Measurements from ENCODE around the gene ATP6V0C. TPM values are rescaled to one million over a fixed set of nuclear protein-coding genes. Genes with fewer than 3 reads are reported as not detected.

The ATP6V0C gene
- total RNA-seq, 1 experiment from 2014 or later: 173 TPM

DNA sequence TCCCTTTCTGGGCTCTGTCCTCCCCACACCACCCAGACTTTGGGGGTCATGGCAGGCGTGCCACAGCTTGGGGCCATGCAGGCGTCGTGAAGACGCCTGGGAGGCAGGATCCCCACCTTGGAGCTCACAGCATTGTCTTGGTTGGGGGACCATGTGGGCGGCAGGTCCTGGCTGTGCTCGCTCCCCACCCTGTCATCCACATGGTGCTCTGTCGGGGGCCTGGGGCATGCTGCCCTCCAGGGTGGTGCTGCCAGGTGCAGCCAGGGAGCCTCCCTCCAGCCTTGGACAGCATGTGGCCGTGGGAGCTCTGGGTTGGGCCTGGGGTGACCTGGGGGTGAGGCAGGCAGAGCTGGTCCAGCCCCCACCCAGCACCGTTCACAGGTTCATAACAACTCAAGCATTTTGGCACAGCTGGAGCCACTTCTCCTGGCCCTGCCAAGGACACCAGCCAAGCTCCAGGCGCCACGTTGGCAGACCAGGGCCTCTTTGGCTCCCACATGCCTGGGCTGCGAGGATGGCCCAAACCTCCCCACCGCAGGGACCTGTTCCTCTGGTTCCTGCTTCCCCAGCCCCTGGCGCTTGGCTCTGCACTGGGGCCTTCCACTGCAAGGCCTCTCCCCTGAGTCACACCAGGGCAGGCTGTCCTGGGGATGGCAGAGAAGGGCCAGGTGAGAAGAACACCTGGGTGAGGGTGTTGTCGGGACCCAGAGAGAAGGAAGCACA, 15.1 kb upstream of the ATP6V0C start:
- H3K36me3 Mint-ChIP-seq (ENCODE audit: insufficient read depth, unreplicated experiment): peaks cover 13% of the 10 kb centered on the region
- no peak for DNase-seq (ENCODE audit: unreplicated experiment)
- H3K9me3 Mint-ChIP-seq (ENCODE audit: unreplicated experiment): no peaks in the 10 kb centered on the region
- intact Hi-C loops (cut with micrococcal nuclease): no loop called here
- no TSS peak for BruUV-seq (replicated peaks)
- no peak overlapping the region for H3K4me3 Mint-ChIP-seq (ENCODE audit: unreplicated experiment)
- ChIA-PET CTCF (interaction anchor here (0.6 to 1.8 kb wide), 2 partner anchors 69 to 75 kb away, joined by 3 to 4 read pairs; no protein-coding TSS in a partner anchor), POLR2A (no interaction called here)
- H3K27me3 Mint-ChIP-seq (ENCODE audit: insufficient read depth, unreplicated experiment): no peaks in the 10 kb centered on the region
- TF ChIP-seq, protein P1, sequence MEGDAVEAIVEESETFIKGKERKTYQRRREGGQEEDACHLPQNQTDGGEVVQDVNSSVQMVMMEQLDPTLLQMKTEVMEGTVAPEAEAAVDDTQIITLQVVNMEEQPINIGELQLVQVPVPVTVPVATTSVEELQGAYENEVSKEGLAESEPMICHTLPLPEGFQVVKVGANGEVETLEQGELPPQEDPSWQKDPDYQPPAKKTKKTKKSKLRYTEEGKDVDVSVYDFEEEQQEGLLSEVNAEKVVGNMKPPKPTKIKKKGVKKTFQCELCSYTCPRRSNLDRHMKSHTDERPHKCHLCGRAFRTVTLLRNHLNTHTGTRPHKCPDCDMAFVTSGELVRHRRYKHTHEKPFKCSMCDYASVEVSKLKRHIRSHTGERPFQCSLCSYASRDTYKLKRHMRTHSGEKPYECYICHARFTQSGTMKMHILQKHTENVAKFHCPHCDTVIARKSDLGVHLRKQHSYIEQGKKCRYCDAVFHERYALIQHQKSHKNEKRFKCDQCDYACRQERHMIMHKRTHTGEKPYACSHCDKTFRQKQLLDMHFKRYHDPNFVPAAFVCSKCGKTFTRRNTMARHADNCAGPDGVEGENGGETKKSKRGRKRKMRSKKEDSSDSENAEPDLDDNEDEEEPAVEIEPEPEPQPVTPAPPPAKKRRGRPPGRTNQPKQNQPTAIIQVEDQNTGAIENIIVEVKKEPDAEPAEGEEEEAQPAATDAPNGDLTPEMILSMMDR (IDR thresholded peaks at IDR 0.05; ENCODE audit: unreplicated experiment): no peak
- peaks cover 5% of the 10 kb centered on the region for H3K4me1 Mint-ChIP-seq (ENCODE audit: insufficient read depth, unreplicated experiment)
- H3K27ac Mint-ChIP-seq (ENCODE audit: low read depth, unreplicated experiment): no peak overlapping the region

DNA sequence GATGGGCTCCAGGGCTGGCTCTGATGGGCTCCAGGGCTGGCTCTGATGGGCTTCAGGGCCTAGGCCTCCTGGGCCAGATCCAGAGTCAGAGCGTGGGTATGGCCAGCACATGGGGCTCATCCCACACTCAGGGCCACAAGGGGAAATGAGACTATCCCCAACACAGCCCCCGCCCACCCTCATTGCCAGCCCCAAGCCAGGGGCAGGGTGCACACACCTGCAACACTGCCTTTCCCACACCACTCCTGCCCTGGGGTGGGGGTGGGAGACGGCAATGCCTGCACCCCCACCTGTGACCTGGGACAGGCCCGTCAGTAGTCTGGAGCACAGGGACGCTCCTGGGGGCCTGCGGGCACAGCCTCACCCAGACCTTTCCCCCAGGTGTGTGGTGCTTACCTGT, 14.3 kb upstream of the ATP6V0C start:
- peaks cover 13% of the 10 kb centered on the region for H3K36me3 Mint-ChIP-seq (ENCODE audit: insufficient read depth, unreplicated experiment)
- no peak overlapping the region for H3K27ac Mint-ChIP-seq (ENCODE audit: low read depth, unreplicated experiment)
- POLR2A ChIA-PET: interaction anchor here (0.9 kb wide), 1 partner anchor 10 kb away, joined by 3 read pairs; no protein-coding TSS in a partner anchor
- no peaks in the 10 kb centered on the region for H3K27me3 Mint-ChIP-seq (ENCODE audit: insufficient read depth, unreplicated experiment)
- DNase-seq (ENCODE audit: unreplicated experiment): no peak
- CTCF ChIA-PET: interaction anchor here (0.7 to 2.5 kb wide), 3 partner anchors 18 to 230 kb away, joined by 3 to 11 read pairs (median 4); no protein-coding TSS in a partner anchor
- BruUV-seq (replicated peaks): no TSS peak
- H3K4me3 Mint-ChIP-seq (ENCODE audit: unreplicated experiment): no peak overlapping the region
- TF ChIP-seq, protein P1 (IDR thresholded peaks at IDR 0.05; ENCODE audit: unreplicated experiment): no peak
- no peaks in the 10 kb centered on the region for H3K9me3 Mint-ChIP-seq (ENCODE audit: unreplicated experiment)
- peaks cover 5% of the 10 kb centered on the region for H3K4me1 Mint-ChIP-seq (ENCODE audit: insufficient read depth, unreplicated experiment)
- intact Hi-C loops (cut with micrococcal nuclease): no loop called here

DNA sequence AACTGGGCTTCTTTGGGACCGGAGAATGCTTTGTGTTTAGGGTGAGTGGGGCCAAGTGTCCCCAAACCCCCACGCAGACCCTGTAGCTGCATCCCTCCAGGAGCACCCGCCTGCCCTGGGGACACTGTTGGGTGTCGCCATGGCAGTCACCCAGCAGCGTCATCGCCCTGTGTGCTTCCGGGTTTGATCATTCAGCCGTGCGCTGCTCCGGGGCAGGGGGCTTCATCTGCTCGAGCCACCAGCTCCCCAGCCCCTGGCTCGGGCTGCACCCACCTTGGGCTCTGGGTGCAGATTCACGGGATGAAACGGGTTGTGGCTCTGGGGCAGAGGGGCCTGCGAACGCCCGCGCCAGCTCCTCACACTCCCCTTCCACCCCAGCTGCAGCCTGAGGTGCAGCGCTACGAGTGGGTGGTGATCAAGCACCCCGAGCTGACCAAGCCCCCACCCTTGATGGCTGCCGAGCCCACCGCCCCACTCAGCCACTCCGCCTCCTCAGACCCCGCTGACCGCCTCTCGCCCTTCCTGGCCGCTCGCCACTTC, 13.8 kb upstream of the ATP6V0C start:
- Mint-ChIP-seq H3K4me1 (ENCODE audit: insufficient read depth, unreplicated experiment) (peaks cover 5% of the 10 kb centered on the region), H3K4me3 (ENCODE audit: unreplicated experiment) (no peak overlapping the region), H3K27ac (ENCODE audit: low read depth, unreplicated experiment) (no peak overlapping the region), H3K36me3 (ENCODE audit: insufficient read depth, unreplicated experiment) (peaks cover 13% of the 10 kb centered on the region), H3K27me3 (ENCODE audit: insufficient read depth, unreplicated experiment) (no peaks in the 10 kb centered on the region), H3K9me3 (ENCODE audit: unreplicated experiment) (no peaks in the 10 kb centered on the region)
- intact Hi-C loops (cut with micrococcal nuclease): loop anchor here (2.0 kb wide), 1 partner anchor 305 kb away; no protein-coding TSS in a partner anchor
- TF ChIP-seq, protein P1 (IDR thresholded peaks at IDR 0.05; ENCODE audit: unreplicated experiment): no peak
- POLR2A ChIA-PET: interaction anchor here (0.9 to 1.6 kb wide), 2 partner anchors 11 to 233 kb away, joined by 3 to 5 read pairs; no protein-coding TSS in a partner anchor
- CTCF ChIA-PET: interaction anchor here (0.6 to 2.5 kb wide), 6 partner anchors 10 to 231 kb away, joined by 3 to 11 read pairs (median 4); no protein-coding TSS in a partner anchor
- DNase-seq (ENCODE audit: unreplicated experiment): no peak
- no TSS peak for BruUV-seq (replicated peaks)

DNA sequence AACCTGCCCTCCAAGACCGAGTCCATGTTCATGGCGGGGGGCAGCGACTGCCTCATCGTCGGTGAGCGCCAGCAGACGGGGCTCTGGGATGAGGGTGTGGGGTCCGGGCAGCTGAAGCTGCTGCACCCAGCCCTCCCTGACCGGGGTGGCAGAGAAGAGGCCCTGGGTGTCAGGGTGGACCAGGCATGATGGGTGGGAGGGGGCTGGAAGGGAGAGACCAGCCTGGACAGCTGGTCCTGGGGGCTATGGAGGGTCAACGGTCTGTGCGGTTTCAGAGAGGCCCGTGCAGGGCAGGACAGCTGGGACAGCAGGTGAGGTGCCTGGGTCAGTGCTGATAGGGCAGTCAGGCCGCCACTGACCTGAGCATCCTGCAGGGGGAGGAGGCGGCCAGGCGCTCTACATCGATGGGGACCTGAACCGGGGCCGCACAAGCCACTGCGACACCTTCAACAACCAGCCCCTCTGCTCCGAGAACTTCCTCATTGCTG, 13.3 kb upstream of the ATP6V0C start:
- DNase-seq (ENCODE audit: unreplicated experiment): no peak
- no peak overlapping the region for H3K4me3 Mint-ChIP-seq (ENCODE audit: unreplicated experiment)
- ChIA-PET POLR2A (interaction anchor here (0.9 to 1.6 kb wide), 5 partner anchors 11 to 249 kb away, joined by 3 to 11 read pairs (median 4); partner anchors contain the start of genes CCNF and ECI1), CTCF (interaction anchor here (0.6 to 2.8 kb wide), 8 partner anchors 11 to 303 kb away, joined by 3 to 15 read pairs (median 4); partner anchors contain the start of gene CCNF)
- H3K4me1 Mint-ChIP-seq (ENCODE audit: insufficient read depth, unreplicated experiment): peaks cover 5% of the 10 kb centered on the region
- no peak overlapping the region for H3K27ac Mint-ChIP-seq (ENCODE audit: low read depth, unreplicated experiment)
- no peaks in the 10 kb centered on the region for H3K9me3 Mint-ChIP-seq (ENCODE audit: unreplicated experiment)
- H3K27me3 Mint-ChIP-seq (ENCODE audit: insufficient read depth, unreplicated experiment): no peaks in the 10 kb centered on the region
- BruUV-seq (replicated peaks): no TSS peak
- H3K36me3 Mint-ChIP-seq (ENCODE audit: insufficient read depth, unreplicated experiment): peaks cover 13% of the 10 kb centered on the region
- intact Hi-C loops (cut with micrococcal nuclease): loop anchor here (2.0 kb wide), 1 partner anchor 306 kb away; no protein-coding TSS in a partner anchor
- TF ChIP-seq, protein P1 (IDR thresholded peaks at IDR 0.05; ENCODE audit: unreplicated experiment): no peak
